Cardiac muscle cell (in vitro differentiated cells and primary cell): ENCODE data around the gene ZNF783. TPM values are rescaled to one million over a fixed set of nuclear protein-coding genes. Genes with fewer than 3 reads are reported as not detected.

Experiments used
- DNase-seq, 2 donors: peaks; one replicate each; pipeline versions ENCODE4 v3.0.0 to v3.0.0-alpha.2; 2010 to 2017; ENCODE audit warnings: low read depth in 1 of 2, low spot score in 1 of 2
- H3K27ac ChIP-seq: fragments of 200-600 bp; sonication (generic); 2 replicates; pipeline ENCODE4 v1.5.1; 2016
- H3K27me3 ChIP-seq: fragments of 200-600 bp; sonication (generic); 2 replicates; pipeline ENCODE4 v1.6.0; 2016; ENCODE audit warnings: control low read depth
- H3K36me3 ChIP-seq: fragments of 200-600 bp; sonication (generic); 2 replicates; pipeline ENCODE4 v1.5.1; 2016; ENCODE audit warnings: control low read depth
- H3K4me1 ChIP-seq: fragments of 200-600 bp; sonication (generic); 2 replicates; pipeline ENCODE4 v1.8.1; 2017; ENCODE audit warnings: low read depth, mild to moderate bottlenecking, mixed run types
- H3K4me3 ChIP-seq: fragments of 200-600 bp; sonication (generic); 2 replicates; pipeline ENCODE4 v1.5.1; 2016; ENCODE audit warnings: mild to moderate bottlenecking
- H3K9me3 ChIP-seq: fragments of 200-600 bp; sonication (generic); 2 replicates; pipeline ENCODE4 v1.5.1; 2017; ENCODE audit warnings: low read depth, mild to moderate bottlenecking, control low read depth
- CTCF ChIP-seq: IDR thresholded peaks from 2 replicates; pipeline ENCODE4 v1.5.1; 2012; ENCODE audit warnings: low read depth, mild to moderate bottlenecking, low read length
- polyA plus RNA-seq: library from polyadenylated mRNA; unstranded; fragments of >200 nt; fragmentation: Nextera tagmentation; extraction: Ambion mirVana; gene quantifications from 2 replicates; pipeline ENCODE4 v1.2.1, GENCODE V29; 2016
- total RNA-seq: library from RNA; depleted of rRNA; stranded (reverse); fragments of >200 nt; gene quantifications from 2 replicates; pipeline ENCODE4 v1.2.3, GENCODE V29; 2016

The ZNF783 gene
- total and polyA plus RNA-seq, 2 experiments from 2014 or later: 12.8 to 26.4 TPM

- no peaks in the 10 kb centered on the region for H3K4me1 ChIP-seq
- H3K36me3 ChIP-seq: peaks cover 7% of the 10 kb centered on the region
- no peak overlapping the region for H3K27ac ChIP-seq
- H3K27me3 ChIP-seq: no peaks in the 10 kb centered on the region
- no peak overlapping the region for H3K4me3 ChIP-seq
- no peak for DNase-seq
- TF ChIP-seq CTCF: no peak
- no peaks in the 10 kb centered on the region for H3K9me3 ChIP-seq
Measured at GRCh38 chr7:149280151-149280550, 18.2 kb downstream of the ZNF783 start.

- no peak overlapping the region for H3K4me3 ChIP-seq
- no peak for DNase-seq
- no peaks in the 10 kb centered on the region for H3K27me3 ChIP-seq
- no peak overlapping the region for H3K27ac ChIP-seq
- no peaks in the 10 kb centered on the region for H3K9me3 ChIP-seq
- peaks cover 2% of the 10 kb centered on the region for H3K4me1 ChIP-seq
- no peak for TF ChIP-seq CTCF
- peaks cover 7% of the 10 kb centered on the region for H3K36me3 ChIP-seq
Measured at GRCh38 chr7:149280661-149281507, 18.9 kb downstream of the ZNF783 start.

GRCh38 chr7:149281508-149282330, 19.7 kb downstream of the ZNF783 start:
- no peaks in the 10 kb centered on the region for H3K9me3 ChIP-seq
- peaks cover 7% of the 10 kb centered on the region for H3K36me3 ChIP-seq
- DNase-seq: no peak
- peaks cover 3% of the 10 kb centered on the region for H3K4me1 ChIP-seq
- H3K4me3 ChIP-seq: no peak overlapping the region
- H3K27me3 ChIP-seq: no peaks in the 10 kb centered on the region
- H3K27ac ChIP-seq: no peak overlapping the region
- no peak for TF ChIP-seq CTCF

GRCh38 chr7:149282331-149282655, 20.3 kb downstream of the ZNF783 start:
- H3K9me3 ChIP-seq: no peaks in the 10 kb centered on the region
- no peaks in the 10 kb centered on the region for H3K27me3 ChIP-seq

GRCh38 chr7:149283321-149283720, 21.3 kb downstream of the ZNF783 start:
- Histone ChIP-seq H3K36me3 (peaks cover 3% of the 10 kb centered on the region), H3K27me3 (no peaks in the 10 kb centered on the region), H3K9me3 (no peaks in the 10 kb centered on the region), H3K4me3 (no peak overlapping the region), H3K4me1 (peaks cover 3% of the 10 kb centered on the region), H3K27ac (no peak overlapping the region)
- no peak for TF ChIP-seq CTCF
- DNase-seq: no peak

More at GRCh38 chr7:149282331-149282655, 20.3 kb downstream of the ZNF783 start:
- Histone ChIP-seq H3K4me3 (no peak overlapping the region), H3K36me3 (peaks cover 3% of the 10 kb centered on the region), H3K4me1 (peaks cover 3% of the 10 kb centered on the region), H3K27ac (no peak overlapping the region)
- TF ChIP-seq CTCF: no peak
- no peak for DNase-seq
